Measurements from ENCODE around the gene SPATS2. TPM values are rescaled to one million over a fixed set of nuclear protein-coding genes. Genes with fewer than 3 reads are reported as not detected.
A peak's percentile ranks its signal among the peaks of the same experiment; 100 is the strongest.

Gene SPATS2
- total RNA-seq, 1 experiment from 2014 or later, result 74.2 TPM

DNA sequence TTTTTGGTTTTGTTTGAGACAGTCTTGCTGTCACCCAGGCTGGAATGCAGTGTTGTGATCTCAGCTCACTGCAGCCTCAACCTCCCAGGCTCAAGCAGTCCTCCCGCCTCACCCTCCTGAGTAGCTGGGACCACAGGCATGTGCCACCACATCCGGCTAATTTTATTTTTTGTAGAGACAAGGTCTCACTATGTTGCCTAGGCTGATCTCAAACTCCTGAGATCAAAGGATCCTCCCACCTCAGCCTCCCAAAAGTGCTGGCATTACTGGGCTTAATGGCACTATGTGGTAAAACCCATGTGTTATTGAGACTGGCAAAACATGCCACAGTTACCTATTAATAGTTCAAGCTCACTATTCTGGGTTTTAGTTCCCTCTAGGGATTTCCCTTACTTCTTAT lies 120.3 kb downstream of the SPATS2 start:
- TF ChIP-seq POLR2AphosphoS5 (IDR thresholded peaks at IDR 0.05; ENCODE audit: low read depth, low read length) (no peak), SP1 (IDR thresholded peaks at IDR 0.05; ENCODE audit: low read depth) (no peak), EZH2 (IDR thresholded peaks at IDR 0.05) (no peak), CTCF (IDR thresholded peaks at IDR 0.05 in 2 of 3, conservative IDR thresholded peaks at IDR 0.05 in 1 of 3; ENCODE audit: borderline replicate concordance in 1 of 3, insufficient read depth in 1 of 3, low read depth in 2 of 3, low read length in 2 of 3) (no peak), RAD21 (IDR thresholded peaks at IDR 0.05; ENCODE audit: low read depth) (no peak), POLR2A (IDR thresholded peaks at IDR 0.05; ENCODE audit: borderline replicate concordance, extremely low read depth, insufficient read depth, insufficient read length) (no peak), REST (IDR thresholded peaks at IDR 0.05; ENCODE audit: low read depth) (no peak), CEBPB (IDR thresholded peaks at IDR 0.05; ENCODE audit: low read depth) (no peak), ZNF274 (IDR thresholded peaks at IDR 0.05; ENCODE audit: low read depth, low read length) (no peak), ELF1 (IDR thresholded peaks at IDR 0.05; ENCODE audit: borderline replicate concordance, low read depth) (no peak), JUND (IDR thresholded peaks at IDR 0.05) (no peak), SIN3A (IDR thresholded peaks at IDR 0.05; ENCODE audit: low read depth) (no peak), SRF (IDR thresholded peaks at IDR 0.05; ENCODE audit: low read depth) (no peak), FOSL1 (IDR thresholded peaks at IDR 0.05; ENCODE audit: low read depth) (no peak), MAX (IDR thresholded peaks at IDR 0.05) (no peak), EGR1 (IDR thresholded peaks at IDR 0.05; ENCODE audit: low read depth) (no peak), CBX3 (IDR thresholded peaks at IDR 0.05; ENCODE audit: low read depth) (no peak), YY1 (IDR thresholded peaks at IDR 0.05; ENCODE audit: extremely low read depth, insufficient replicate concordance, low read depth, low read length) (no peak)
- TF ChIP-seq, protein P1, sequence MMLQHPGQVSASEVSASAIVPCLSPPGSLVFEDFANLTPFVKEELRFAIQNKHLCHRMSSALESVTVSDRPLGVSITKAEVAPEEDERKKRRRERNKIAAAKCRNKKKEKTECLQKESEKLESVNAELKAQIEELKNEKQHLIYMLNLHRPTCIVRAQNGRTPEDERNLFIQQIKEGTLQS (IDR thresholded peaks at IDR 0.05), result no peak
- TF ChIP-seq, protein P2, sequence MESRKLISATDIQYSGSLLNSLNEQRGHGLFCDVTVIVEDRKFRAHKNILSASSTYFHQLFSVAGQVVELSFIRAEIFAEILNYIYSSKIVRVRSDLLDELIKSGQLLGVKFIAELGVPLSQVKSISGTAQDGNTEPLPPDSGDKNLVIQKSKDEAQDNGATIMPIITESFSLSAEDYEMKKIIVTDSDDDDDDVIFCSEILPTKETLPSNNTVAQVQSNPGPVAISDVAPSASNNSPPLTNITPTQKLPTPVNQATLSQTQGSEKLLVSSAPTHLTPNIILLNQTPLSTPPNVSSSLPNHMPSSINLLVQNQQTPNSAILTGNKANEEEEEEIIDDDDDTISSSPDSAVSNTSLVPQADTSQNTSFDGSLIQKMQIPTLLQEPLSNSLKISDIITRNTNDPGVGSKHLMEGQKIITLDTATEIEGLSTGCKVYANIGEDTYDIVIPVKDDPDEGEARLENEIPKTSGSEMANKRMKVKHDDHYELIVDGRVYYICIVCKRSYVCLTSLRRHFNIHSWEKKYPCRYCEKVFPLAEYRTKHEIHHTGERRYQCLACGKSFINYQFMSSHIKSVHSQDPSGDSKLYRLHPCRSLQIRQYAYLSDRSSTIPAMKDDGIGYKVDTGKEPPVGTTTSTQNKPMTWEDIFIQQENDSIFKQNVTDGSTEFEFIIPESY (IDR thresholded peaks at IDR 0.05; ENCODE audit: extremely low read depth, insufficient replicate concordance, low read length), result no peak
- Histone ChIP-seq H4K20me1 (ENCODE audit: insufficient read depth) (no peaks in the 10 kb centered on the region), H3K9me3 (ENCODE audit: control insufficient read depth in 1 of 2, insufficient read depth in 1 of 2, low read depth in 1 of 2, low read length in 2 of 2) (no peaks in the 10 kb centered on the region), H3K4me2 (ENCODE audit: low read length) (peak overlapping the region; percentile 24; the same call in 1 of the 2 replicates), H3K79me2 (ENCODE audit: insufficient read depth, low read length) (peaks cover 18% of the 10 kb centered on the region), H3K4me3 (replicated peaks in 1 of 2; ENCODE audit: low read depth in 1 of 2, low read length in 2 of 2) (no peak overlapping the region), H3K27ac (ENCODE audit: low read depth, low read length) (peak overlapping the region; percentile 87), H3K27me3 (ENCODE audit: insufficient read depth, low read length) (no peaks in the 10 kb centered on the region), H3K36me3 (ENCODE audit: control insufficient read depth in 1 of 2, insufficient read depth in 2 of 2, low read length in 2 of 2) (no peaks in the 10 kb centered on the region), H3K9me2 (ENCODE audit: insufficient read depth) (no peaks in the 10 kb centered on the region), H2AFZ (ENCODE audit: low read depth, low read length, poor library complexity, severe bottlenecking) (no peak overlapping the region), H3K9ac (ENCODE audit: low read length) (no peak overlapping the region), H3K4me1 (ENCODE audit: control insufficient read depth in 1 of 2, insufficient read depth in 2 of 2, low read length in 2 of 2) (peaks cover 74 to 82% of the 10 kb centered on the region in 2 experiments)
- intact Hi-C loops (cut with micrococcal nuclease), result no loop called here
- BruUV-seq (replicated peaks), result no TSS peak
- ChIA-PET CTCF (interaction anchor here (1.3 kb wide), 1 partner anchor 129 kb away, joined by 3 read pairs; no protein-coding TSS in a partner anchor), RAD21 (ENCODE audit: low non-redundant PET in 1 of 2, low total read pairs in 2 of 2, uncharacterized antibody in 2 of 2, unreplicated experiment in 2 of 2) (interaction anchor here in 1 of 2 experiments (0.6 kb wide), 1 partner anchor 58 kb away, joined by 4 read pairs; no protein-coding TSS in a partner anchor), POLR2A (interaction anchor here (0.6 to 1.5 kb wide), 2 partner anchors 10 to 128 kb away, joined by 3 read pairs; no protein-coding TSS in a partner anchor)
- ATAC-seq (peak; percentile 48), DNase-seq (ENCODE audit: low read depth, low spot score) (no peak)
